ENCODE measurements around the gene IFT122. TPM values are rescaled to one million over a fixed set of nuclear protein-coding genes. Genes with fewer than 3 reads are reported as not detected.

Gene IFT122
- total and polyA plus RNA-seq, 2 of the 4 experiments (the other 2 are of a cell fraction): 16.8 to 28.0 TPM

- H2BK5ac ChIP-seq (ENCODE audit: low read depth, low read length, poor library complexity, severe bottlenecking): peak overlapping the region; percentile 94
- H3K36me3 ChIP-seq (ENCODE audit: control insufficient read depth, insufficient read depth, low read length): no peaks in the 10 kb centered on the region
- intact Hi-C loops (cut with micrococcal nuclease) (no loop called here), in situ Hi-C loops (cut with MboI; ENCODE audit: low sequenced_read_pairs) (no loop called here), dilution Hi-C loops (cut with HindIII; ENCODE audit: low sequenced_read_pairs, unreplicated experiment) (no loop called here)
- H2BK120ac ChIP-seq (ENCODE audit: low read depth, low read length): peak overlapping the region; percentile 95
- H3K79me1 ChIP-seq (ENCODE audit: low read depth in 1 of 2, low read length in 2 of 2): peaks cover 0 to 8% of the 10 kb centered on the region in 2 experiments; a peak in 1 of 4 replicates
- peak overlapping the region; percentile 83 for H2AK5ac ChIP-seq (ENCODE audit: low read depth, low read length)
- CTCF ChIA-PET: interaction anchor here (0.9 to 1.0 kb wide), 2 partner anchors 14 to 30 kb away, joined by 3 read pairs; no protein-coding TSS in a partner anchor
- TF ChIP-seq RFX5 (IDR thresholded peaks at IDR 0.05; ENCODE audit: low read depth, low read length) (no peak), RAD21 (IDR thresholded peaks at IDR 0.05; ENCODE audit: low read length) (peak; percentile 16; the same call in 1 of the 2 replicates), CEBPB (IDR thresholded peaks at IDR 0.05; ENCODE audit: low read depth, low read length) (peak; percentile 86), MAFK (IDR thresholded peaks at IDR 0.05; ENCODE audit: low read depth, low read length) (peak; percentile 46; the same call in 1 of the 2 replicates), POLR2A (IDR thresholded peaks at IDR 0.05; ENCODE audit: low read depth, low read length) (no peak), ELK1 (IDR thresholded peaks at IDR 0.05; ENCODE audit: borderline replicate concordance, low read depth, low read length) (no peak), USF2 (IDR thresholded peaks at IDR 0.05; ENCODE audit: low read depth, low read length) (no peak), CTCF (conservative IDR thresholded peaks at IDR 0.05; ENCODE audit: low read depth, low read length) (no peak), BHLHE40 (IDR thresholded peaks at IDR 0.05; ENCODE audit: low read depth, low read length) (peak; percentile 54), FOS (IDR thresholded peaks at IDR 0.05; ENCODE audit: low read depth, low read length) (peak; percentile 97), SMC3 (IDR thresholded peaks at IDR 0.05; ENCODE audit: low read depth, low read length) (no peak), RCOR1 (IDR thresholded peaks at IDR 0.05; ENCODE audit: insufficient replicate concordance, low read length) (peak; percentile 87), NFE2L2 (IDR thresholded peaks at IDR 0.05; ENCODE audit: low read depth, low read length) (peak; percentile 36; the same call in 1 of the 2 replicates)
- peak overlapping the region; percentile 83 for H3K14ac ChIP-seq (replicated peaks; ENCODE audit: low read depth, low read length)
- H3K56ac ChIP-seq (ENCODE audit: extremely low read depth, insufficient read depth, low read length): peak overlapping the region; percentile 39; the same call in 1 of the 2 replicates
- DNase-seq: peak; percentile 99
- H3K9me1 ChIP-seq (ENCODE audit: insufficient read depth, low read length): peaks cover 40% of the 10 kb centered on the region
- no CpG with 5 or more reads among the region's 4 CpGs for WGBS, 2 experiments (ENCODE audit: extremely low coverage in 2 of 2, insufficient read length in 1 of 2)
- peak overlapping the region; percentile 75; the same call in 2 of the 3 replicates for H2BK15ac ChIP-seq (ENCODE audit: low read depth, low read length)
- ATAC-seq (ENCODE audit: low read depth): peak; percentile 84
- H3K27ac ChIP-seq (ENCODE audit: insufficient read depth, low read length): peak overlapping the region; percentile 91
- peak overlapping the region; percentile 89 for H3K4ac ChIP-seq (ENCODE audit: low read depth, low read length)
- H4K91ac ChIP-seq (ENCODE audit: insufficient read depth, low read depth, low read length): peak overlapping the region; percentile 85
- peak overlapping the region; percentile 82 for H3K18ac ChIP-seq (ENCODE audit: low read depth, low read length)
- no peaks in the 10 kb centered on the region for H3K9me3 ChIP-seq (ENCODE audit: control insufficient read depth, insufficient read depth, low read length)
- H2AK9ac ChIP-seq (replicated peaks; ENCODE audit: low read depth, low read length, poor library complexity): peak overlapping the region; percentile 57
- POLR2A ChIA-PET (ENCODE audit: unreplicated experiment): no interaction called here
- H3K23ac ChIP-seq (ENCODE audit: low read depth, low read length): peak overlapping the region; percentile 88; the same call in 1 of the 2 replicates
- H4K20me1 ChIP-seq (ENCODE audit: insufficient read depth, low read length): peaks cover 11% of the 10 kb centered on the region
- H4K8ac ChIP-seq (ENCODE audit: low read depth in 2 of 2, low read length in 2 of 2): peak overlapping the region in 1 of 2 experiments; percentile 86; a peak in 3 of 4 replicates
- peak overlapping the region; percentile 27 for H4K5ac ChIP-seq (ENCODE audit: low read depth, low read length)
- no peak overlapping the region for H3K4me3 ChIP-seq (ENCODE audit: insufficient read depth, low read depth, low read length)
- H3K4me1 ChIP-seq (ENCODE audit: control insufficient read depth, insufficient read depth, low read length): peaks cover 30% of the 10 kb centered on the region
- no peaks in the 10 kb centered on the region for H3K27me3 ChIP-seq (ENCODE audit: control insufficient read depth, insufficient read depth, low read length)
- no TSS peak for BruUV-seq (replicated peaks)
- H3K4me2 ChIP-seq (ENCODE audit: low read depth, low read length): peak overlapping the region; percentile 62
- H3K9ac ChIP-seq (ENCODE audit: low read depth, low read length): peak overlapping the region; percentile 26
- peak overlapping the region; percentile 65 for H2AFZ ChIP-seq (replicated peaks; ENCODE audit: low read length, poor library complexity)
- peak overlapping the region; percentile 97 for H2BK20ac ChIP-seq (ENCODE audit: low read depth, low read length)
Measured at GRCh38 chr3:129413687-129414506, 26.1 kb upstream of the IFT122 start.

All from IMR-90 (cell line).